MCF 10A (cell line): ENCODE results near the gene SART3. TPM values are rescaled to one million over a fixed set of nuclear protein-coding genes. Genes with fewer than 3 reads are reported as not detected.

Experiments
- BruUV-seq: library from RNA; stranded (reverse); fragments of 400-500 nt; replicated peaks from 2 replicates; lab custom pipeline; 2021; lab: Mats Ljungman, UMichigan
- CTCF ChIA-PET: fragments of 300-600 bp; sonication (Branson Sonifier 250); formaldehyde crosslinking; extraction: SDS; loops from one replicate; lab custom pipeline; 2021; ENCODE audit warnings: antibody characterized with exemption, inconsistent platforms; lab: Yijun Ruan, JAX
- POLR2A ChIA-PET: fragments of 300-600, 350-650 bp; sonication (Branson Sonifier 250); formaldehyde crosslinking; extraction: SDS; loops from one replicate; lab custom pipeline; 2020; ENCODE audit warnings: antibody characterized with exemption, inconsistent platforms; lab: Yijun Ruan, JAX
- DNase-seq: peaks from one replicate; pipeline ENCODE4 v3.0.0-alpha.2; 2018; ENCODE audit not compliant: unreplicated experiment
- H3K27ac Mint-ChIP-seq: one replicate; pipeline ENCODE4 v1.8.0; 2022; ENCODE audit warnings: mild to moderate bottlenecking, low read depth, mixed read lengths; ENCODE audit not compliant: unreplicated experiment
- H3K27me3 Mint-ChIP-seq: one replicate; pipeline ENCODE4 v1.8.0; 2022; ENCODE audit warnings: mixed read lengths; ENCODE audit not compliant: insufficient read depth, unreplicated experiment
- H3K36me3 Mint-ChIP-seq: one replicate; pipeline ENCODE4 v1.8.0; 2022; ENCODE audit warnings: mild to moderate bottlenecking, moderate library complexity, mixed read lengths; ENCODE audit not compliant: insufficient read depth, unreplicated experiment
- H3K4me1 Mint-ChIP-seq: one replicate; pipeline ENCODE4 v1.8.0; 2022; ENCODE audit warnings: mixed read lengths; ENCODE audit not compliant: insufficient read depth, unreplicated experiment
- H3K4me3 Mint-ChIP-seq: one replicate; pipeline ENCODE4 v1.8.0; 2022; ENCODE audit warnings: mild to moderate bottlenecking, moderate library complexity, mixed read lengths; ENCODE audit not compliant: unreplicated experiment
- H3K9me3 Mint-ChIP-seq: one replicate; pipeline ENCODE4 v1.8.0; 2022; ENCODE audit warnings: mixed read lengths; ENCODE audit not compliant: unreplicated experiment
- CTCF ChIP-seq: fragments of 200-600 bp; IDR thresholded peaks from one replicate; pipeline ENCODE4 v1.8.0; 2022; ENCODE audit warnings: antibody characterized with exemption, mild to moderate bottlenecking; ENCODE audit not compliant: unreplicated experiment
- intact Hi-C: fragments of 100-400 bp; cut with micrococcal nuclease; formaldehyde crosslinking; loops from 2 replicates; pipeline ENCODE4 v1.14.1; 2022
- total RNA-seq: library from RNA; stranded (reverse); gene quantifications from 2 replicates; pipeline ENCODE4 v1.2.3, GENCODE V29; 2022

Gene SART3
- total RNA-seq, 1 experiment from 2014 or later = 73.4 TPM

DNA sequence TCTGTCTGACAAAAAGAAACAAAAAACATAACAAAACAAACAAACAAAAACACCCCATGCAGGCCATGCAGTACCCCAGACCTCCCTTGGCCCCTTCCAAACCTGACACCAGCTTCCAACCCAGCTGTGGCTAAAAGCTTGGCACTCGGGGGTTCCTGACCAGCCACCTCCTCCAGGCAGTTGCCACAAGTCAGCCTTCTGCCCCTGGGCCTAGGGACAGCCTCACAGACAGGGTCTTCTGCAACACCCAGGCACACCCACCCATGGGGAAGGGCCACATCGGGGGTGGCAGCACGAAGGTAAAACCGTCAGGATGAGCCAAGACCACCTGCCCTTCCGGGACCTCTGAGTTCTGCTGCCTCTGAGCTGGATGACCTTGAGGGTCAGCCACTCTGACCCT, 47.6 kb upstream of the SART3 start:
- CTCF ChIA-PET = interaction anchor here (0.6 to 2.6 kb wide), 3 partner anchors 9 to 89 kb away, joined by 3 to 14 read pairs (median 4); no protein-coding TSS in a partner anchor
- H3K27ac Mint-ChIP-seq = no peak overlapping the region

DNA sequence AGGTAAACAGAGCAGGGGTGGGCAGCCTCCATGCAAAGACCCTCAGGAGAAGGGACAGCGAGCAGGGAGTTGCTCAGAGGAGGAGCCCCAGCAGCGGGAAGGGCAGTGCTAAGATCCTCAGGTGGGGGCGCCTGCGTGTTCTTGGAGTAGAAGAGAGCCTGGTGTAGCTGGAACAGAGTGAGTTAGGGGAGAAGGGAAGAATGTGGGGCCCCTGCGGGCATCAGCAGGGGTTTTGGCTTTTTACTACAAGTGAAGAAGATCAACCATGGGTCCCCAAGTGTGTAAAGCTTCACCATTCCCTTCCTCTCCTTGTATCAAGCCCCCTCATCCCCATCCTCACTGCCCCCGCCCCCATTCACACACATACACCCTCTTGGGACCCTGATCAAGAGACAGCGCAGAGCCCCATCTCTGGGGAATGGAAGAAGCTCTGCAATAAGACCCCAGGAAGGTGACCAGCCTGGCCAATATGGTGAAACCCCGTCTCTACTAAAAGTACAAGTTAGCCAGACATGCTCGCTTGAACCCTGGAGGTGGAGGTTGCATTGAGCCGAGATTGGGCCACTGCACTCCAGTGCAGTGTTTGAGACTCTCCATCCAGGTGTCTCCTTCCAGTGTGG, 47.1 kb upstream of the SART3 start:
- DNase-seq = no peak
- no peak for TF ChIP-seq CTCF
- Mint-ChIP-seq H3K27me3 (no peaks in the 10 kb centered on the region), H3K36me3 (no peaks in the 10 kb centered on the region), H3K9me3 (no peaks in the 10 kb centered on the region), H3K4me1 (peaks cover 6% of the 10 kb centered on the region), H3K27ac (no peak overlapping the region), H3K4me3 (no peak overlapping the region)
- ChIA-PET CTCF (interaction anchor here (0.6 to 2.6 kb wide), 3 partner anchors 10 to 88 kb away, joined by 3 to 14 read pairs (median 4); no protein-coding TSS in a partner anchor), POLR2A (no interaction called here)
- no TSS peak for BruUV-seq
- intact Hi-C loops = no loop called here

More for the DNA sequence above, 47.6 kb upstream of the SART3 start:
- no TSS peak for BruUV-seq
- H3K4me3 Mint-ChIP-seq = no peak overlapping the region
- POLR2A ChIA-PET = no interaction called here
- no peak for DNase-seq
- peaks cover 6% of the 10 kb centered on the region for H3K4me1 Mint-ChIP-seq
- no peaks in the 10 kb centered on the region for H3K9me3 Mint-ChIP-seq
- H3K36me3 Mint-ChIP-seq = no peaks in the 10 kb centered on the region
- no peaks in the 10 kb centered on the region for H3K27me3 Mint-ChIP-seq
- intact Hi-C loops = no loop called here
- no peak for TF ChIP-seq CTCF

DNA sequence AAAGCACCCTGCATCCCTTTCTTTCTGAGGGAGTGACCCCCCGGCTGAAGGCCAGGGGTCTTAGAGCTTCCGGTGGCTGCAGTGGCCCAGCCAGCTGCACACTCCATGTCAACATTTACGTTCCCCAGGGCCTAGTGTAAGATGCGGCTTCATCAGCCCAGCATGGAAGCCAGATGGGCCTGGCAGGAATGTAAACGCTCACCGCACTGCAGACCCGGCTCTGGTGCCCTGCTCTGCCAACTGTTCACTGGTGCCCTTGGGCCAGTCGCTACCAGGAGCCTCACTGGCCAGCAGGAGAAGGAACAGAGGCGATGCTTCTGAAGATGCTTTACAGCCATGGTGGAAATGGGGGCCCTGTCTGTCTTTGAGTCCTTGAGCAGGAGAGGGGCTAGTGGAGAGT, 45.5 kb upstream of the SART3 start:
- intact Hi-C loops = no loop called here
- no peak overlapping the region for H3K27ac Mint-ChIP-seq
- no peak for TF ChIP-seq CTCF
- H3K36me3 Mint-ChIP-seq = no peaks in the 10 kb centered on the region
- no peaks in the 10 kb centered on the region for H3K27me3 Mint-ChIP-seq
- H3K9me3 Mint-ChIP-seq = no peaks in the 10 kb centered on the region
- ChIA-PET POLR2A (no interaction called here), CTCF (interaction anchor here (0.6 to 2.6 kb wide), 2 partner anchors 11 to 414 kb away, joined by 3 to 14 read pairs; no protein-coding TSS in a partner anchor)
- no peak for DNase-seq
- no peak overlapping the region for H3K4me3 Mint-ChIP-seq
- no TSS peak for BruUV-seq
- no peaks in the 10 kb centered on the region for H3K4me1 Mint-ChIP-seq

- Mint-ChIP-seq H3K9me3 (no peaks in the 10 kb centered on the region), H3K4me3 (no peak overlapping the region), H3K27ac (no peak overlapping the region), H3K36me3 (no peaks in the 10 kb centered on the region), H3K4me1 (no peaks in the 10 kb centered on the region), H3K27me3 (no peaks in the 10 kb centered on the region)
- intact Hi-C loops = no loop called here
- no peak for TF ChIP-seq CTCF
- DNase-seq = no peak
- no TSS peak for BruUV-seq
- POLR2A ChIA-PET = no interaction called here
- CTCF ChIA-PET = interaction anchor here (0.6 to 2.6 kb wide), 3 partner anchors 12 to 414 kb away, joined by 3 to 14 read pairs (median 3); no protein-coding TSS in a partner anchor
Observed at GRCh38 chr12:108605690-108606406, 44.9 kb upstream of the SART3 start.
